ENCODE measurements around the gene MTUS2.

Gene MTUS2

DNA sequence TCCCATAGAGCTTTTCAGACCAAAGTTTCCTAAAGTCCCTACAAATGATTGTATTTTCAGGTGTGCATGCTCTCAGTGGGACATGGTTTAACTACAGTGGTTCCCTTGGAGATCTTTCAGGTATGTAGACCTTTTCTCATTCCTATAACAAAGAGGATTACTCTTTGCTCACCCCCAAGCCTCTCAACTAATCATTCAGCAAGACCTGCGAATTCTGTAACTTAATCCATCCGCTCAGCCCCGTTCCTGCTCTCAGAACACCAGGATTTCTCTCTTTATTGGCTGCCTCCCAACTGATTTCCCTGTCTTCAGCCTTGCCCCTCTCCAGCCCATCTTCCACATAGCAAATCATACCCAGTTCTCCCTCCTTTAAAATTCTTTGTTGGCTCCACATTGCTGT lies 253.6 kb downstream of the MTUS2 start:
- TF ChIP-seq, protein P1, sequence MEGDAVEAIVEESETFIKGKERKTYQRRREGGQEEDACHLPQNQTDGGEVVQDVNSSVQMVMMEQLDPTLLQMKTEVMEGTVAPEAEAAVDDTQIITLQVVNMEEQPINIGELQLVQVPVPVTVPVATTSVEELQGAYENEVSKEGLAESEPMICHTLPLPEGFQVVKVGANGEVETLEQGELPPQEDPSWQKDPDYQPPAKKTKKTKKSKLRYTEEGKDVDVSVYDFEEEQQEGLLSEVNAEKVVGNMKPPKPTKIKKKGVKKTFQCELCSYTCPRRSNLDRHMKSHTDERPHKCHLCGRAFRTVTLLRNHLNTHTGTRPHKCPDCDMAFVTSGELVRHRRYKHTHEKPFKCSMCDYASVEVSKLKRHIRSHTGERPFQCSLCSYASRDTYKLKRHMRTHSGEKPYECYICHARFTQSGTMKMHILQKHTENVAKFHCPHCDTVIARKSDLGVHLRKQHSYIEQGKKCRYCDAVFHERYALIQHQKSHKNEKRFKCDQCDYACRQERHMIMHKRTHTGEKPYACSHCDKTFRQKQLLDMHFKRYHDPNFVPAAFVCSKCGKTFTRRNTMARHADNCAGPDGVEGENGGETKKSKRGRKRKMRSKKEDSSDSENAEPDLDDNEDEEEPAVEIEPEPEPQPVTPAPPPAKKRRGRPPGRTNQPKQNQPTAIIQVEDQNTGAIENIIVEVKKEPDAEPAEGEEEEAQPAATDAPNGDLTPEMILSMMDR (IDR thresholded peaks at IDR 0.05; ENCODE audit: low read depth, low read length), result no peak
- DNase-seq (ENCODE audit: extremely low read depth, low read depth), result no peak

DNA sequence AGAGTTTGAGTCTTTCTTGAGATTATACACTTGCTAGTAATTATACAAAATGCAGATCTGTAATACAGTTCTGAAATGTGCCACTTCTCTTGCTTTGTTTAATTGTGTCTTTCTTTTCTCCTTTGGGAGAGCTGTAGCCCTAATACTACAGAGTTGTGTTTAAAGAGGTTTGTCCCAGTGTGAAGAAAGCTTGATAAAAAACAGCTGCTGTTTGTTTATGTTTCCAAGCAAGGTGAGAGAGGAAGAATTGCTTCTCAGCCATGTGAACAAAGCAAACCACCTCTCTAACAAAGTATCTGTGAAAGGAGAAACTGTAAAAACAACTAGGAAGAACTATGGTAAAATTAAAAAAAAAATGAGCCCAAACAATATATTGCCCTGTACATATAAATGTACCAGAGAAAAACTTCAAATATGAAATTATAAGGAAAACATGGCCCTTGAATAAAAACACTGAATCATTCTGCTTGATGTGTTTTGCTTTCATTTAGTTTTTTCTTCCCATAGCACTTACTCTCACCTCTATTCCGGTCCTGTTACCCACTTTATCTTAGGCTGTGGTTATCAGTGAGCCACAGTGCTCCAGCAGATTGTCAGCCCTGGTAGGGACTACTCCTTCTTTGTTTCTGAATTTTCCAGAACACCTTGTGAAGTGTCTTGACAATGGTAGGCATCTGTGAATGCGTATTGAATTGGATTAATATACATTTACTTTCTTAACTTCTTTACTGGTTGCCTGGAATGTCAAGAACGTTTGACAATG lies 257.1 kb downstream of the MTUS2 start:
- TF ChIP-seq, protein P1 (IDR thresholded peaks at IDR 0.05; ENCODE audit: low read depth, low read length), result no peak
- no peak for DNase-seq (ENCODE audit: extremely low read depth, low read depth)

DNA sequence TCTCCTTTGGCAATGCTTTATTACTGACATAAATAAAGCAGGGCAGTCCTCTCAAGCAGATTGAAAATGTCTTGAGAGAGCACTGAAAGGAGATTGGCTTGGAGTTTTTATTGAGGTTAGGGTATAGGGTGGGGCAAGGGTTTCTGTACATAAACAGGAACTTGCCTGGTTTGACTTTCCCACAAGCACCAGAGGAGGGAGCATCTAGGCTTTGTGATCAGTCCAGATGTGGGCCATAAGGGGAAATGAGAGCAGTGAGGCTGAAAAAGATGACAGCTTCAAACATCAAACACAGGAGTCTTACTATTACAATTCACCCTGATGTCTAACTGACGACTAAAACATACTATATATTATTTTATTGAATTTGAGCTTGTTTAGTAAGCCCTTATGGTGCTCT lies 260.9 kb downstream of the MTUS2 start:
- TF ChIP-seq, protein P1 (IDR thresholded peaks at IDR 0.05; ENCODE audit: low read depth, low read length), result no peak
- no peak for DNase-seq (ENCODE audit: extremely low read depth, low read depth)

DNA sequence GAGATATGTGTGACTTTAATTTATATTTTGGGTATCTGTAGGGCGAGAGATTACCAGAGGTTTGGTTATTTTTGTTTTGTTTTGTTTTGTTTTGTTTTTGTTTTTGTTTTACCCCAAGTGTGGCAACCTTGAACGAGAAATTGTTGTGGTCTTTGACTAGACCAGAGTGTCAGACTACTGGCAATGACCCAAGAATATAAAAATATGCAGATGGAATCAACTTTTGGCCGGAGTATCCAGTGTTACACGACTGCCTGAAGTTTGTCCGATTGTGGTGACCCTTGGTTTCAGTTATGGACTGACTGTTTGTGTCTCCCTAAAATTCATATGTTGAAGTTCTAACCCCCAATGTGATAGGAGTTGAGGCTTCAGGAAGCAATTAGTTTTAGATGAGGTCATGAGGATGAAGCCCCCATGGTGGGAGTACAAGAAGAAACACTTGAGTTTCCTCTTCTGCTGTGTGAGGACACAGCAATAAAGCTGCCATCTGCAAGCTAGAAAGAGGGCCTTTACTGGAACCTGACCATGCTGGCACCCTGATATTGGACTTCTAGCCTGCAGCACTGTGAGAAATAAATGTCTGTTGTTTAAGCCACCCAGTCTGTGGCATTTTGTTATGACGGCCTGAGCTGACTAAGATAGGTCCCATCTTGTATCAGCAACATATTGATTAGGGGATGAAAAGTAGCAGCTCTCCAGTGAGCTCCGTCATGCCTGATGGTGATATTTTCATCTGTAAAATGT lies 261.7 kb downstream of the MTUS2 start:
- no peak for DNase-seq (ENCODE audit: extremely low read depth, low read depth)
- TF ChIP-seq, protein P1 (IDR thresholded peaks at IDR 0.05; ENCODE audit: low read depth, low read length), result no peak

DNA sequence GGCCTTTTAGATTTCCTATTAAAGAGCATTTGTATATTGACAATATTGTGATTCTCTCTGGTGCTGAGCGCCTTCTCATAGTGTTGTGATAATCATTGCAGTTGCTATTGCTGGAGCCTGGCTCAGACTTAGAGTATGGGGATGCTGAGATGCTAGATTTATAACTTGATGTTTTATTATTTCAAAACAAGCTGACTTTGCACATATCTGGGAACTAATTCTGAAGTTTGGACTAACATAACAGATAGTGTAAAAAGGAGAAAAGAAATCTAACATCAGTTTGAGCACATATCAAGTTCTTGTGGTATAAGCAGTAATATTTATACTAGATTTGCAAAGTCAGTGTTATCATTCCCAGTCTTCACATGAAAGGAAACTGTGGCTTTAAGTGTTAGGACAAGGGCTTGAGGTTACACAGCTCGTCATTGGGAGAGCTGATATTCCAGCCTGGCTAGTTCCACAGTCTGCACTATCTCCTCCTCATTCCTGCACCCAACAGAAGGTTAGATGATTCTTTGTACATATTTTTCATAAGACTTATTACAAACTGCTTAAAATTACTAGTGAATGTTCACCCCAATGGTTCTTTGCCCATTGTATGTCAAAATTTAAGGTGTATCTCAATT lies 279.8 kb downstream of the MTUS2 start:
- TF ChIP-seq, protein P1 (IDR thresholded peaks at IDR 0.05; ENCODE audit: low read depth, low read length), result no peak
- no peak for DNase-seq (ENCODE audit: extremely low read depth, low read depth)

DNA sequence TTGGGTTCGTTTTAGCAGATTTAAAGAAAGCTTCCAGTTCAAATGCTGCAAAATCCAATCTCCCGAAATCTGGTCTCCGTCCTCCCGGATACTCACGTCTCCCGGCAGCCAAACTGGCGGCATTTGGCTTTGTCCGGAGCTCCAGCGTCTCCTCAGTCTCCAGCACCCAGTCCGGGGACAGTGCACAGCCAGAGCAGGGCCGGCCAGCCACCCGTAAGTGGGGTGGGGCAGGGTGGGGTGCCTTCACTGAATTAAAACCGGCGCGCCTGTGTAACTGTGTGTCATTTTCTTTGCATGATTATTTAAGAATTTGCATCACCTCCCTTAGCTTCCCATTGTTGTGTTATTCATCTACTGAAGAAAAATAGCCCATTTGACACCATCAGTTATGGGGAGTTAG lies 280.6 kb downstream of the MTUS2 start:
- DNase-seq (ENCODE audit: extremely low read depth, low read depth), result no peak
- TF ChIP-seq, protein P1 (IDR thresholded peaks at IDR 0.05; ENCODE audit: low read depth, low read length), result no peak

DNA sequence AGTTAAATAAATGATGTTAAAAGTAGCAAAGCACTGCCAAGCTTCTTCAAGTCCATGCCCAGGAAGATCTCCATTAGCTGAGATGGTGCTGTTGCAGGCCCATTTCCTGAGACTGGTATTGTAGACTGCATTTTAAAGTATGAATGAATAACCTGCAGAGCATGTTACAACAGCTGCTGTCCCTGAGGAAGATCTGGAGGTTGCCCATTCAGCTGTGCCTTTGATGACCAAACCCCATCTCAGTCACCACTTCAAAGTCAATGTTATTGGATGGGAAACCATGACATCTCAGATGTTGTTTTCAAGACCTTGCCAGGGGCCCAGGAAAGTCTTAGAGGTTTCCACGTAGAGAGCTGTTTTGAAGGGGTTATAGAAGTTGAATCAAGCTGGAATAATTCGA lies 281.3 kb downstream of the MTUS2 start:
- TF ChIP-seq, protein P1 (IDR thresholded peaks at IDR 0.05; ENCODE audit: low read depth, low read length), result no peak
- DNase-seq (ENCODE audit: extremely low read depth, low read depth), result no peak

Data from AG09319 (cell line).